GM12878 (cell line): Measurements from ENCODE around the gene CLRN3. TPM values are rescaled to one million over a fixed set of nuclear protein-coding genes. Genes with fewer than 3 reads are reported as not detected.

Experiments
- ATAC-seq: fragments of 200-7000 bp; cut with Tn5 transposase; 3 replicates; pipeline ENCODE4 v1.9.1; 2020; ENCODE audit warnings: mild to moderate bottlenecking, moderate library complexity
- BruUV-seq: library from RNA; stranded (reverse); fragments of 400-500 nt; replicated peaks from 2 replicates; lab custom pipeline; 2021; lab: Mats Ljungman, UMichigan
- CTCF ChIA-PET: fragments of 300-600 bp; sonication (Branson Sonifier 250); formaldehyde crosslinking; extraction: SDS; loops from one replicate; lab custom pipeline; 2021; ENCODE audit warnings: inconsistent platforms; lab: Yijun Ruan, JAX
- POLR2A ChIA-PET: fragments of 350-600 bp; formaldehyde crosslinking; extraction: SDS; loops from one replicate; lab custom pipeline; 2021; ENCODE audit warnings: inconsistent platforms; lab: Charles Lee
- RAD21 ChIA-PET: fragments of 300-600 bp; sonication (Branson Sonifier 250); formaldehyde crosslinking; loops from one replicate; lab custom pipeline; 2023; ENCODE audit warnings: antibody characterized with exemption; ENCODE audit not compliant: unreplicated experiment; lab: Charles Lee
- SMC1A ChIA-PET: fragments of 300-600 bp; sonication (Branson Sonifier 250); formaldehyde crosslinking; loops from one replicate; lab custom pipeline; 2023; ENCODE audit not compliant: unreplicated experiment, uncharacterized antibody; lab: Charles Lee
- DNase-seq: peaks from one replicate; pipeline ENCODE4 v3.0.0-alpha.2; 2011; ENCODE audit warnings: low read depth, low spot score
- FAIRE-seq: peaks from 3 replicates; lab custom pipeline; 2011; peaks lifted over from hg19 to GRCh38; lab: Jason Lieb, UNC
- H2AFZ ChIP-seq: 2 replicates; pipeline ENCODE4 v1.6.0; 2011; ENCODE audit warnings: low read depth, low read length, control low read depth; ENCODE audit not compliant: control insufficient read depth
- H3K27ac ChIP-seq: 2 replicates; pipeline ENCODE4 v1.5.1; 2011; ENCODE audit warnings: control low read depth; ENCODE audit not compliant: control insufficient read depth, insufficient read depth
- H3K27me3 ChIP-seq, 2 experiments: replicated peaks in 1 of 2; 2 replicates each; pipeline versions ENCODE4 v1.6.0 to v1.6.1; 2011; ENCODE audit warnings: low read length in 1 of 2; ENCODE audit not compliant: control insufficient read depth in 2 of 2, insufficient read depth in 2 of 2
- H3K36me3 ChIP-seq, 2 experiments: 2 replicates each; pipeline ENCODE4 v1.5.1; 2011; ENCODE audit warnings: low read length in 1 of 2; ENCODE audit not compliant: control insufficient read depth in 2 of 2, insufficient read depth in 2 of 2
- H3K4me1 ChIP-seq: 2 replicates; pipeline ENCODE4 v1.6.1; 2011; ENCODE audit warnings: mild to moderate bottlenecking, low read length, moderate library complexity, mixed read lengths; ENCODE audit not compliant: control insufficient read depth, insufficient read depth
- H3K4me2 ChIP-seq: 2 replicates; pipeline ENCODE4 v1.6.0; 2011; ENCODE audit warnings: control low read depth; ENCODE audit not compliant: control insufficient read depth, insufficient read depth
- H3K4me3 ChIP-seq: fragments of 200-600 bp; sonication (generic); 2 replicates; pipeline ENCODE4 v1.5.1; 2016
- H3K79me2 ChIP-seq: 2 replicates; pipeline ENCODE4 v1.6.0; 2011; ENCODE audit warnings: low read length; ENCODE audit not compliant: control insufficient read depth, insufficient read depth
- H3K9ac ChIP-seq: 2 replicates; pipeline ENCODE4 v1.8.0; 2011; ENCODE audit warnings: low read length, control low read depth, mixed read lengths; ENCODE audit not compliant: control insufficient read depth, insufficient read depth
- H3K9me3 ChIP-seq: replicated peaks from 3 replicates; pipeline ENCODE4 v1.5.1; 2011; ENCODE audit warnings: mild to moderate bottlenecking, low read length; ENCODE audit not compliant: control insufficient read depth, insufficient read depth
- H4K20me1 ChIP-seq: 2 replicates; pipeline ENCODE4 v1.6.0; 2011; ENCODE audit not compliant: control insufficient read depth, insufficient read depth
- E2F8 ChIP-seq: fragments of 450-650 bp; IDR thresholded peaks from 2 replicates; pipeline ENCODE4 v1.6.1; 2018; ENCODE audit warnings: mild to moderate bottlenecking, low read depth, moderate library complexity; ENCODE audit not compliant: partially characterized antibody
- EGR1 ChIP-seq, 2 experiments: IDR thresholded peaks; 1 replicate in 1 of 2; 2 replicates in 1 of 2; pipeline ENCODE4 v1.6.1; 2011 to 2012; ENCODE audit warnings: low read depth in 2 of 2, low read length in 2 of 2, borderline replicate concordance in 1 of 2, mild to moderate bottlenecking in 1 of 2, moderate library complexity in 1 of 2
- FOXK2 ChIP-seq: fragments of 450-650 bp; IDR thresholded peaks from 2 replicates; pipeline ENCODE4 v1.6.1; 2017; ENCODE audit warnings: mild to moderate bottlenecking, moderate library complexity
- HCFC1 ChIP-seq: fragments of 150-350 bp; IDR thresholded peaks from 2 replicates; pipeline ENCODE4 v1.6.1; 2014; ENCODE audit warnings: low read length
- IKZF1 ChIP-seq: fragments of 450-650 bp; conservative IDR thresholded peaks from 2 replicates; pipeline ENCODE4 v1.6.1; 2017; ENCODE audit warnings: antibody characterized with exemption, mild to moderate bottlenecking
- MEF2A ChIP-seq: IDR thresholded peaks from 2 replicates; pipeline ENCODE4 v1.6.1; 2011; ENCODE audit warnings: low read depth, mild to moderate bottlenecking, low read length, moderate library complexity; ENCODE audit not compliant: insufficient read depth
- NFXL1 ChIP-seq: fragments of 450-650 bp; IDR thresholded peaks from 2 replicates; pipeline ENCODE4 v1.6.1; 2017; ENCODE audit warnings: antibody characterized with exemption, mild to moderate bottlenecking, borderline replicate concordance
- NR2C2 ChIP-seq: IDR thresholded peaks from 2 replicates; pipeline ENCODE4 v1.6.1; 2011; ENCODE audit warnings: borderline replicate concordance, low read depth; ENCODE audit not compliant: control insufficient read depth, insufficient read length
- POLR2AphosphoS5 ChIP-seq: IDR thresholded peaks from 2 replicates; pipeline ENCODE4 v1.6.1; 2011; ENCODE audit warnings: mild to moderate bottlenecking, low read length, inconsistent platforms
- RCOR1 ChIP-seq: conservative IDR thresholded peaks from 2 replicates; pipeline ENCODE4 v1.6.1; 2012; ENCODE audit warnings: low read depth, low read length, improper control_type of control experiment
- TCF3 ChIP-seq: IDR thresholded peaks from 2 replicates; pipeline ENCODE4 v1.6.1; 2012; ENCODE audit warnings: low read depth, mild to moderate bottlenecking, low read length, borderline replicate concordance; ENCODE audit not compliant: insufficient read depth
- TCF7 ChIP-seq: IDR thresholded peaks from 2 replicates; pipeline ENCODE4 v1.6.1; 2014; ENCODE audit warnings: antibody characterized with exemption, borderline replicate concordance
- WGBS: methylation state at CpG from one replicate; pipeline ENCODE4 v1.1.6; 2016; ENCODE audit warnings: low lambda C conversion rate; ENCODE audit not compliant: insufficient replicate concordance, insufficient coverage; ENCODE audit errors: missing lambda C conversion rate; 5-methylcytosine and 5-hydroxymethylcytosine counted together
- in situ Hi-C: fragments of 300-500 bp; cut with MboI; formaldehyde crosslinking; loops from 9 replicates; pipeline ENCODE4 v1.14.3; 2018; ENCODE audit warnings: mixed read lengths
- intact Hi-C: fragments of 100-400 bp; cut with micrococcal nuclease; formaldehyde crosslinking; loops from one replicate; pipeline ENCODE4 v1.14.2; 2022; ENCODE audit not compliant: unreplicated experiment
- polyA plus RNA-seq, 11 experiments: library from polyadenylated mRNA; depleted of rRNA in 4 of 11; unstranded in 6 of 11; stranded (reverse) in 5 of 11; fragments of >200 nt; fragmentation: Nextera tagmentation in 4 of 11; fragmentation: Illumina TruSeq in 1 of 11; extraction: Ambion mirVana in 4 of 11; extraction: Trizol in 1 of 11; gene quantifications; 1 replicate in 1 of 11; 2 replicates in 10 of 11; pipeline versions ENCODE4 v1.2.1 to v1.2.3, GENCODE V29; 2011 to 2016; ENCODE audit warnings: inconsistent platforms in 2 of 11, missing spikeins in 2 of 11, low read depth in 1 of 11
- total RNA-seq, 4 experiments: library from RNA; depleted of rRNA in 3 of 4; stranded (reverse); fragments of >200 nt in 3 of 4; fragmentation: Illumina TruSeq in 1 of 4; extraction: Trizol in 1 of 4; gene quantifications; 2 replicates each; pipeline versions ENCODE4 v1.2.1 to v1.2.3, GENCODE V29; 2013 to 2021
- TF ChIP-seq, protein P1 (sequence below): IDR thresholded peaks from 2 replicates; pipeline ENCODE4 v1.6.1; 2012; ENCODE audit warnings: mild to moderate bottlenecking, low read depth, low read length

Gene CLRN3
- total and polyA plus RNA-seq, 10 of the 15 experiments (the other 5 are each of a cell fraction or from before 2014, with no cell fraction given), result not detected

DNA sequence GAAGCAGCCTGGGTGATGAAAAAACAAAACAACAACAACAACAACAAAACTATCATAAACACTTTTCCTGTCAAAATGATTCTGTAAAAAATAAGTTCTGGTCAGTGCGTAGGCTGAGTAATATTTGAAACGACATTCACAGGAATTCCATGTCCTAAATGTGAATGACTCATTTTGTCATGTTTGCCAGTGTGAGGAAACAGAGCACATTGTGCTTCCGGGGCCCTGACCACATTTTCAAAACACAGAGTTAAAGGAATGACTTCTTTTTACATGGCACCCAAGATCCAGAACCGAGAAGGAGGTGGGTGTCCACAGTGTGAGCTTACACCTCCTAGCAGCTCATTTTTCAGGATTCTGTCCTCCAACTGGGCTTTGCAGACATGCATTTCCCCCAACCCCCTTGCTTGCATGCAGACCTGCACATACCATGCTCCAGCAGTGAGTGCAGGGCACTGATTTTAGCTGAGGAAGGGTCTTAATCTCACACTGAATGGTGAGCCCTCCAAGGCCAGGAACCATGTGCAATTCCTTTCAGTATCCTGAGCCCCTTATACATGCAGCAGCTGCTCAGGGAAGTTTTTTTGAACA lies 3.0 kb downstream of the CLRN3 start:
- H3K27me3 ChIP-seq, result no peaks in the 10 kb centered on the region; a peak in 2 of 4 replicates
- ATAC-seq (no peak), DNase-seq (no peak), FAIRE-seq (no peak)
- H3K27ac ChIP-seq, result no peak overlapping the region
- SMC1A ChIA-PET, result no interaction called here
- POLR2A ChIA-PET, result no interaction called here
- BruUV-seq, result no TSS peak
- no peak overlapping the region for H3K4me3 ChIP-seq
- 3% methylated on average over 4 of the region's 4 CpGs for WGBS
- no peaks in the 10 kb centered on the region for H3K9me3 ChIP-seq
- no peak for TF ChIP-seq FOXK2
- TF ChIP-seq RCOR1, result no peak
- TF ChIP-seq TCF7, result no peak
- TF ChIP-seq NR2C2, result no peak
- no peak for TF ChIP-seq POLR2AphosphoS5
- no peak for TF ChIP-seq HCFC1
- TF ChIP-seq, protein P1, sequence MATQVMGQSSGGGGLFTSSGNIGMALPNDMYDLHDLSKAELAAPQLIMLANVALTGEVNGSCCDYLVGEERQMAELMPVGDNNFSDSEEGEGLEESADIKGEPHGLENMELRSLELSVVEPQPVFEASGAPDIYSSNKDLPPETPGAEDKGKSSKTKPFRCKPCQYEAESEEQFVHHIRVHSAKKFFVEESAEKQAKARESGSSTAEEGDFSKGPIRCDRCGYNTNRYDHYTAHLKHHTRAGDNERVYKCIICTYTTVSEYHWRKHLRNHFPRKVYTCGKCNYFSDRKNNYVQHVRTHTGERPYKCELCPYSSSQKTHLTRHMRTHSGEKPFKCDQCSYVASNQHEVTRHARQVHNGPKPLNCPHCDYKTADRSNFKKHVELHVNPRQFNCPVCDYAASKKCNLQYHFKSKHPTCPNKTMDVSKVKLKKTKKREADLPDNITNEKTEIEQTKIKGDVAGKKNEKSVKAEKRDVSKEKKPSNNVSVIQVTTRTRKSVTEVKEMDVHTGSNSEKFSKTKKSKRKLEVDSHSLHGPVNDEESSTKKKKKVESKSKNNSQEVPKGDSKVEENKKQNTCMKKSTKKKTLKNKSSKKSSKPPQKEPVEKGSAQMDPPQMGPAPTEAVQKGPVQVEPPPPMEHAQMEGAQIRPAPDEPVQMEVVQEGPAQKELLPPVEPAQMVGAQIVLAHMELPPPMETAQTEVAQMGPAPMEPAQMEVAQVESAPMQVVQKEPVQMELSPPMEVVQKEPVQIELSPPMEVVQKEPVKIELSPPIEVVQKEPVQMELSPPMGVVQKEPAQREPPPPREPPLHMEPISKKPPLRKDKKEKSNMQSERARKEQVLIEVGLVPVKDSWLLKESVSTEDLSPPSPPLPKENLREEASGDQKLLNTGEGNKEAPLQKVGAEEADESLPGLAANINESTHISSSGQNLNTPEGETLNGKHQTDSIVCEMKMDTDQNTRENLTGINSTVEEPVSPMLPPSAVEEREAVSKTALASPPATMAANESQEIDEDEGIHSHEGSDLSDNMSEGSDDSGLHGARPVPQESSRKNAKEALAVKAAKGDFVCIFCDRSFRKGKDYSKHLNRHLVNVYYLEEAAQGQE, result no peak
- no peak for TF ChIP-seq TCF3
- no peak for TF ChIP-seq MEF2A
- no peak for TF ChIP-seq NFXL1
- TF ChIP-seq E2F8, result no peak
- TF ChIP-seq IKZF1, result no peak
- TF ChIP-seq EGR1 (IDR thresholded peaks at IDR 0.05; ENCODE audit: borderline replicate concordance in 1 of 2, low read depth in 2 of 2, low read length in 2 of 2), result no peak
- H3K9ac ChIP-seq, result no peak overlapping the region
- in situ Hi-C loops, result no loop called here
- RAD21 ChIA-PET, result no interaction called here
- no peaks in the 10 kb centered on the region for H3K79me2 ChIP-seq
- H3K36me3 ChIP-seq, result no peaks in the 10 kb centered on the region
- no peak overlapping the region for H2AFZ ChIP-seq
- CTCF ChIA-PET, result no interaction called here
- no peak overlapping the region for H3K4me2 ChIP-seq
- intact Hi-C loops, result no loop called here
- H4K20me1 ChIP-seq, result no peaks in the 10 kb centered on the region; the same call in 1 of the 2 replicates
- H3K4me1 ChIP-seq, result no peaks in the 10 kb centered on the region
